Measurements from ENCODE around the gene ACBD7. TPM values are rescaled to one million over a fixed set of nuclear protein-coding genes. Genes with fewer than 3 reads are reported as not detected.

ACBD7 gene
- 1 to 10 TPM; 2.4 to 2.6 TPM for total RNA-seq

- peak; percentile 91 for ATAC-seq
- POLR2A ChIA-PET: no interaction called here
- peak; percentile 91 for DNase-seq
- no peaks in the 10 kb centered on the region for H3K36me3 Mint-ChIP-seq (ENCODE audit: low read depth)
- H3K27me3 Mint-ChIP-seq: no peaks in the 10 kb centered on the region
- peaks cover 19% of the 10 kb centered on the region for H3K4me1 Mint-ChIP-seq
- H3K4me3 Mint-ChIP-seq: peak within 1 kb of the TSS; percentile 67
- H3K9me3 Mint-ChIP-seq (ENCODE audit: low read depth): no peaks in the 10 kb centered on the region
- H3K27ac Mint-ChIP-seq: no peak within 1 kb of the TSS
- intact Hi-C loops (cut with DNase I, micrococcal nuclease): loop anchor here (1.0 to 2.0 kb wide), 3 partner anchors 9 to 130 kb away; partner anchors contain the start of genes RPP38 (in 2 of the 2) and MEIG1 (in 1 of the 2)
- CTCF ChIA-PET: no interaction called here
These were observed at the start of gene ACBD7 for GRCh38 chr10:15088428-15089261. ACBD7 (minus strand) TSS chr10:15088776; CDS start chr10:15088728, 48 bp downstream.

GRCh38 chr10:15137636-15138035 lies 49.1 kb upstream of the ACBD7 start:
- no peak overlapping the region for H3K27ac Mint-ChIP-seq
- intact Hi-C loops (cut with DNase I, micrococcal nuclease): no loop called here

GRCh38 chr10:15137036-15137359 lies 48.4 kb upstream of the ACBD7 start:
- POLR2A ChIA-PET: no interaction called here

More at GRCh38 chr10:15137636-15138035, 49.1 kb upstream of the ACBD7 start:
- Mint-ChIP-seq H3K4me1 (peaks cover 26% of the 10 kb centered on the region), H3K27me3 (no peaks in the 10 kb centered on the region), H3K4me3 (no peak overlapping the region), H3K36me3 (ENCODE audit: low read depth) (peaks cover 32% of the 10 kb centered on the region), H3K9me3 (ENCODE audit: low read depth) (no peaks in the 10 kb centered on the region)
- ChIA-PET CTCF (no interaction called here), POLR2A (no interaction called here)
- ATAC-seq (no peak), DNase-seq (no peak)

GRCh38 chr10:15136129-15137035 lies 47.8 kb upstream of the ACBD7 start:
- no peak overlapping the region for H3K27ac Mint-ChIP-seq
- ChIA-PET CTCF (no interaction called here), POLR2A (no interaction called here)
- no peak for ATAC-seq
- peaks cover 14% of the 10 kb centered on the region for H3K4me1 Mint-ChIP-seq
- no peak for DNase-seq
- H3K36me3 Mint-ChIP-seq (ENCODE audit: low read depth): peaks cover 34% of the 10 kb centered on the region
- H3K4me3 Mint-ChIP-seq: no peak overlapping the region
- H3K9me3 Mint-ChIP-seq (ENCODE audit: low read depth): no peaks in the 10 kb centered on the region
- intact Hi-C loops (cut with DNase I, micrococcal nuclease): no loop called here
- H3K27me3 Mint-ChIP-seq: no peaks in the 10 kb centered on the region

More at GRCh38 chr10:15137036-15137359, 48.4 kb upstream of the ACBD7 start:
- CTCF ChIA-PET: no interaction called here
- no peaks in the 10 kb centered on the region for H3K27me3 Mint-ChIP-seq
- no peak overlapping the region for H3K4me3 Mint-ChIP-seq
- intact Hi-C loops (cut with DNase I, micrococcal nuclease): no loop called here
- H3K27ac Mint-ChIP-seq: no peak overlapping the region
- H3K4me1 Mint-ChIP-seq: peaks cover 20% of the 10 kb centered on the region
- H3K9me3 Mint-ChIP-seq (ENCODE audit: low read depth): no peaks in the 10 kb centered on the region
- H3K36me3 Mint-ChIP-seq (ENCODE audit: low read depth): peaks cover 32% of the 10 kb centered on the region
- no peak for DNase-seq
- ATAC-seq: no peak

- POLR2A ChIA-PET: no interaction called here
- no peaks in the 10 kb centered on the region for H3K27me3 Mint-ChIP-seq
- no peak overlapping the region for H3K27ac Mint-ChIP-seq
- no peak for DNase-seq
- H3K9me3 Mint-ChIP-seq (ENCODE audit: low read depth): peaks cover 4% of the 10 kb centered on the region
- H3K4me3 Mint-ChIP-seq: no peak overlapping the region
- CTCF ChIA-PET: interaction anchor here (0.6 kb wide), 2 partner anchors 607 to 1697 kb away, joined by 3 read pairs; no protein-coding TSS in a partner anchor
- ATAC-seq: no peak
- peaks cover 14% of the 10 kb centered on the region for H3K4me1 Mint-ChIP-seq
- H3K36me3 Mint-ChIP-seq (ENCODE audit: low read depth): peaks cover 46% of the 10 kb centered on the region
- intact Hi-C loops (cut with DNase I, micrococcal nuclease): no loop called here
These were observed 42.8 kb upstream of the ACBD7 start for GRCh38 chr10:15131330-15131729.

- Mint-ChIP-seq H3K4me1 (peaks cover 50% of the 10 kb centered on the region), H3K27me3 (no peaks in the 10 kb centered on the region), H3K36me3 (ENCODE audit: low read depth) (peaks cover 37% of the 10 kb centered on the region), H3K4me3 (no peak overlapping the region), H3K27ac (peak overlapping the region; percentile 97), H3K9me3 (ENCODE audit: low read depth) (peaks cover 4% of the 10 kb centered on the region)
- CTCF ChIA-PET: interaction anchor here (1.6 to 3.6 kb wide), 3 partner anchors 15 to 42 kb away, joined by 4 to 13 read pairs (median 8); no protein-coding TSS in a partner anchor
- ATAC-seq (no peak), DNase-seq (no peak)
- intact Hi-C loops (cut with DNase I, micrococcal nuclease): loop anchor here in 1 of 2 experiments (5.0 to 10.0 kb wide), 3 partner anchors 82 to 563 kb away; no protein-coding TSS in a partner anchor
- POLR2A ChIA-PET: no interaction called here
These were observed 36.3 kb upstream of the ACBD7 start for GRCh38 chr10:15124908-15125307.

- intact Hi-C loops (cut with DNase I, micrococcal nuclease): loop anchor here in 1 of 2 experiments (5.0 to 10.0 kb wide), 3 partner anchors 83 to 562 kb away; no protein-coding TSS in a partner anchor
- Mint-ChIP-seq H3K4me1 (peaks cover 47% of the 10 kb centered on the region), H3K9me3 (ENCODE audit: low read depth) (peaks cover 4% of the 10 kb centered on the region), H3K27me3 (no peaks in the 10 kb centered on the region), H3K36me3 (ENCODE audit: low read depth) (peaks cover 32% of the 10 kb centered on the region), H3K4me3 (no peak overlapping the region), H3K27ac (peak overlapping the region; percentile 97)
- ChIA-PET POLR2A (interaction anchor here (0.6 to 2.4 kb wide), 4 partner anchors 17 to 939 kb away, joined by 3 to 10 read pairs (median 6); partner anchors contain the start of gene NMT2), CTCF (interaction anchor here (0.6 to 3.6 kb wide), 7 partner anchors 10 to 86 kb away, joined by 3 to 13 read pairs (median 4); no protein-coding TSS in a partner anchor)
- DNase-seq: no peak
- ATAC-seq: no peak
These were observed 35.6 kb upstream of the ACBD7 start for GRCh38 chr10:15124190-15124589.

GRCh38 chr10:15123749-15124184 lies 35.2 kb upstream of the ACBD7 start:
- H3K27me3 Mint-ChIP-seq: no peaks in the 10 kb centered on the region
- peak; percentile 77 for ATAC-seq
- H3K9me3 Mint-ChIP-seq (ENCODE audit: low read depth): peaks cover 4% of the 10 kb centered on the region
- CTCF ChIA-PET: interaction anchor here (0.6 to 3.6 kb wide), 9 partner anchors 10 to 190 kb away, joined by 3 to 16 read pairs (median 4); no protein-coding TSS in a partner anchor
- peaks cover 44% of the 10 kb centered on the region for H3K4me1 Mint-ChIP-seq
- H3K27ac Mint-ChIP-seq: peak overlapping the region; percentile 97
- peaks cover 31% of the 10 kb centered on the region for H3K36me3 Mint-ChIP-seq (ENCODE audit: low read depth)
- DNase-seq: no peak
- intact Hi-C loops (cut with DNase I, micrococcal nuclease): loop anchor here (1.0 to 10.0 kb wide), 6 partner anchors 18 to 561 kb away; no protein-coding TSS in a partner anchor
- POLR2A ChIA-PET: interaction anchor here (0.6 to 2.4 kb wide), 4 partner anchors 18 to 938 kb away, joined by 3 to 10 read pairs (median 6); partner anchors contain the start of gene NMT2
- H3K4me3 Mint-ChIP-seq: no peak overlapping the region

GRCh38 chr10:15122477-15123030 lies 34.0 kb upstream of the ACBD7 start:
- Mint-ChIP-seq H3K4me1 (peaks cover 36% of the 10 kb centered on the region), H3K4me3 (peak overlapping the region; percentile 40), H3K36me3 (ENCODE audit: low read depth) (peaks cover 23% of the 10 kb centered on the region), H3K9me3 (ENCODE audit: low read depth) (peaks cover 4% of the 10 kb centered on the region), H3K27ac (peak overlapping the region; percentile 92), H3K27me3 (no peaks in the 10 kb centered on the region)
- peak; percentile 47 for DNase-seq
- ChIA-PET CTCF (interaction anchor here (0.5 to 3.6 kb wide), 8 partner anchors 17 to 568 kb away, joined by 3 to 16 read pairs (median 6); partner anchors contain the start of gene FAM171A1), POLR2A (interaction anchor here (0.5 to 2.4 kb wide), 3 partner anchors 46 to 937 kb away, joined by 3 to 10 read pairs (median 4); partner anchors contain the start of gene NMT2)
- intact Hi-C loops (cut with DNase I, micrococcal nuclease): loop anchor here (1.0 to 10.0 kb wide), 7 partner anchors 19 to 560 kb away; partner anchors contain the start of gene RPP38 (in 1 of the 2)
- ATAC-seq: peak; percentile 72

GRCh38 chr10:15121707-15122106 lies 33.1 kb upstream of the ACBD7 start:
- Mint-ChIP-seq H3K9me3 (ENCODE audit: low read depth) (peaks cover 4% of the 10 kb centered on the region), H3K27ac (peak overlapping the region; percentile 51), H3K36me3 (ENCODE audit: low read depth) (peaks cover 21% of the 10 kb centered on the region), H3K27me3 (no peaks in the 10 kb centered on the region), H3K4me1 (peaks cover 36% of the 10 kb centered on the region), H3K4me3 (no peak overlapping the region)
- intact Hi-C loops (cut with DNase I, micrococcal nuclease): loop anchor here in 1 of 2 experiments (1.0 to 10.0 kb wide), 4 partner anchors 24 to 559 kb away; partner anchors contain the start of gene RPP38
- CTCF ChIA-PET: interaction anchor here (0.5 to 3.6 kb wide), 4 partner anchors 16 to 48 kb away, joined by 3 to 16 read pairs (median 10); no protein-coding TSS in a partner anchor
- POLR2A ChIA-PET: interaction anchor here (0.5 to 2.4 kb wide), 2 partner anchors 19 to 46 kb away, joined by 3 to 10 read pairs; partner anchors contain the start of gene NMT2
- no peak for ATAC-seq
- no peak for DNase-seq
